Mammary epithelial cell (primary cell): ENCODE data around the gene DNAH17.

Experiments
- EZH2 ChIP-seq: IDR thresholded peaks from 2 replicates; pipeline ENCODE4 v1.6.1; 2012; ENCODE audit warnings: low read length, inconsistent platforms, borderline replicate concordance
- TF ChIP-seq, protein P1 (sequence below), 2 donors: IDR thresholded peaks in 1 of 2; conservative IDR thresholded peaks in 1 of 2; 2 replicates each; pipeline ENCODE4 v1.5.1; 2011 to 2012; ENCODE audit warnings: inconsistent platforms in 2 of 2, low read length in 2 of 2, mild to moderate bottlenecking in 2 of 2, control low read depth in 1 of 2, low read depth in 1 of 2; ENCODE audit not compliant: insufficient read depth in 1 of 2; ENCODE audit errors: extremely low read depth in 1 of 2

DNA sequence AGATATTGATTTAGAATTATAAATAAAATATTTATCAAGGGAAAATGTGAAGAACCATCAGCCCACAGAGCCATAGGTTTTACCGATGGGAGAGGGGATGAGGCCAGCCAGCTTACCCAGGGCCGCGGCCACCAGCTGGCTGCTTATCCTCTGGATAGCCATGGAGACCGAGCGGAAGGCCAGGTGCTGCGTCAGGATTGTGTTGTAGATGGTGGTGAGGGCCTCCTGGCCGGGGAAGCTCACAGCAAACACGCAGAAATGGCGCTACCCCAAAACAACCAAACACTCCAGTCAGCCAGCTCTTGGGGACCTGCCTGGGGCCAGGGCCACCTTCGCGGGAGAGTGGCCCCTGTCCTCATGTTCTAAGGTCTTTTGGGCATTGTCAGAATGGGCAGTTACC lies 97.8 kb downstream of the DNAH17 start:
- TF ChIP-seq, protein P1, sequence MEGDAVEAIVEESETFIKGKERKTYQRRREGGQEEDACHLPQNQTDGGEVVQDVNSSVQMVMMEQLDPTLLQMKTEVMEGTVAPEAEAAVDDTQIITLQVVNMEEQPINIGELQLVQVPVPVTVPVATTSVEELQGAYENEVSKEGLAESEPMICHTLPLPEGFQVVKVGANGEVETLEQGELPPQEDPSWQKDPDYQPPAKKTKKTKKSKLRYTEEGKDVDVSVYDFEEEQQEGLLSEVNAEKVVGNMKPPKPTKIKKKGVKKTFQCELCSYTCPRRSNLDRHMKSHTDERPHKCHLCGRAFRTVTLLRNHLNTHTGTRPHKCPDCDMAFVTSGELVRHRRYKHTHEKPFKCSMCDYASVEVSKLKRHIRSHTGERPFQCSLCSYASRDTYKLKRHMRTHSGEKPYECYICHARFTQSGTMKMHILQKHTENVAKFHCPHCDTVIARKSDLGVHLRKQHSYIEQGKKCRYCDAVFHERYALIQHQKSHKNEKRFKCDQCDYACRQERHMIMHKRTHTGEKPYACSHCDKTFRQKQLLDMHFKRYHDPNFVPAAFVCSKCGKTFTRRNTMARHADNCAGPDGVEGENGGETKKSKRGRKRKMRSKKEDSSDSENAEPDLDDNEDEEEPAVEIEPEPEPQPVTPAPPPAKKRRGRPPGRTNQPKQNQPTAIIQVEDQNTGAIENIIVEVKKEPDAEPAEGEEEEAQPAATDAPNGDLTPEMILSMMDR (conservative IDR thresholded peaks at IDR 0.05 in 1 of 2, IDR thresholded peaks at IDR 0.05 in 1 of 2; ENCODE audit: extremely low read depth in 1 of 2, insufficient read depth in 1 of 2, low read depth in 1 of 2, low read length in 2 of 2): no peak
- TF ChIP-seq EZH2: no peak
